Measurements from ENCODE around the gene PPM1A. TPM values are rescaled to one million over a fixed set of nuclear protein-coding genes. Genes with fewer than 3 reads are reported as not detected.
"Not testable (repeated sequence)": the region's sequence is repeated elsewhere in the genome, so short reads cannot be mapped to it uniquely, and the experiment has no call there.

The PPM1A gene
- polyA plus RNA-seq, 3 donors: 64.2 to 82.6 (median 76.0) TPM

DNA sequence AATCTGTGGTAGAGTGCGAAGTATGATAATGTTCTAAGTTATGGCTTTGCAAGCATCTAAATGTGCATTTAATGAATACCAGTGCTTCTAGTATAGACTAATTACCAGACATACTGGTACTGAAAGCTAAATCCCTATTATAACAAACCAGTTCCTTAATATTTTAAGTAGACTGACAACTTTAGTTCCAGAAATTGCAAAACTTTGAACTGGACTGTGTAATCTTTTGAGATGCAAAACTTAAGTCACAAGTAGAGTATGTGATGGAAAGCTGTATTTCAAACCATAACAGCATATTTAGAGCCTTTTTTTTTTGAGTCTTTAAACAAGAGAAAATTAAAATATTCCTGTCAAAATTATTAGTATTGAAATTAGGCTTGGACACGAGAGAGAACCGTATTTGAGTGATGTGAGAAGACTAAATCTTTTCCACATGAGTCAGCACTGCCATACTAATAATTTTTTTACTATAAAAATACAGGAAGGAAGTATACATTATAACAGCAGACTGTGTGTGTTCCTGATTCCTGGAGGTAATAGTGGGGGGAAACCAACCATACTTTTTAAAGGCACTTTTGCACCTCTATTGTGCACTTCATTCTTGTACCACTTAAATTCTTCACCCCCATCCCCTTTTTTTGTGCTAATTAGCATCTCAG lies 45.5 kb downstream of the PPM1A start:
- DNase-seq (ENCODE audit: extremely low read depth in 1 of 11, low read depth in 9 of 11, low spot score in 4 of 11): no peak

GRCh38 chr14:60300019-60300418 lies 51.0 kb downstream of the PPM1A start:
- no peak for DNase-seq (ENCODE audit: extremely low read depth in 1 of 11, low read depth in 9 of 11, low spot score in 4 of 11)

DNA sequence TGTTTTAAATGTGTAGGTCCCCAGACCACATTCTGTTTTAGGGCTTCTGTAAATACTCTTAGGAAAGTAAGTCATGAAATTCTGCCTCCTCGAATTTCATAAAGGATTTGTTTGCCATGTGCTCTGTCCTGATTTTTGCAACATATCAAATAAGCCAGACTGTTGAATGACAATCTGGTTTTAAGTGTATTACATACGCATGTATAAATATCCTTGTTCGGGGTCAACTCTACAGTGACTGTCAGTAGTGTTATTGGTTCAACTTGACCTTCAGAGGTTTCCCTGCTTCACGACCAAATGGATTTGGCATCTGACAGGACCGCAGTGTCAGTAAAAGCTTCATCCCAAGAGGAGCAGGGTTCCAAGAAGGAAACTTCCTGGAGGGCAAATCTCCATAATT lies 52.7 kb downstream of the PPM1A start:
- DNase-seq (ENCODE audit: extremely low read depth in 1 of 11, low read depth in 9 of 11, low spot score in 4 of 11): no peak

GRCh38 chr14:60302663-60303062 lies 53.6 kb downstream of the PPM1A start:
- DNase-seq (ENCODE audit: extremely low read depth in 1 of 11, low read depth in 9 of 11, low spot score in 4 of 11): no peak

DNA sequence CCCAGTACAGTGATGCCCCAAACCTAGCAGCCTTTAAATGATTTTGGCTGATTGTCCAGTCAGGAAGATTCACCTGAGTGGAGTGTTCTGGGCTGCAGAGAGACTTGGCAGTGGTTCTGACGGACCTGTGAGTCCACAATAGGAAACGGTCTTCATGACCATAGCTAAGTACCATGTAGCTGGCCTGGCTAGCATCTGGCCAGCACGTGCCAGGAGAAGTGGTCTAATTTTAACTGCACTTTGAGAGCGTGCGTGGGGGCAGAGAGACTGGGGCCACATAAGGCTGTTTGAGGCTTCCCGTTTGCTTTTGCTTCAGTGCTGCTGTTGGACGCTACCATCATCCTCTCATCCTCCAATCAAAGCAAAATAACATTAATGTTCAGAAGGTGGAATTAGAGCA lies 54.7 kb downstream of the PPM1A start:
- DNase-seq (ENCODE audit: extremely low read depth in 1 of 11, low read depth in 9 of 11, low spot score in 4 of 11): no peak

GRCh38 chr14:60304509-60304908 lies 55.5 kb downstream of the PPM1A start:
- DNase-seq (ENCODE audit: extremely low read depth in 1 of 11, low read depth in 9 of 11, low spot score in 4 of 11): no peak

DNA sequence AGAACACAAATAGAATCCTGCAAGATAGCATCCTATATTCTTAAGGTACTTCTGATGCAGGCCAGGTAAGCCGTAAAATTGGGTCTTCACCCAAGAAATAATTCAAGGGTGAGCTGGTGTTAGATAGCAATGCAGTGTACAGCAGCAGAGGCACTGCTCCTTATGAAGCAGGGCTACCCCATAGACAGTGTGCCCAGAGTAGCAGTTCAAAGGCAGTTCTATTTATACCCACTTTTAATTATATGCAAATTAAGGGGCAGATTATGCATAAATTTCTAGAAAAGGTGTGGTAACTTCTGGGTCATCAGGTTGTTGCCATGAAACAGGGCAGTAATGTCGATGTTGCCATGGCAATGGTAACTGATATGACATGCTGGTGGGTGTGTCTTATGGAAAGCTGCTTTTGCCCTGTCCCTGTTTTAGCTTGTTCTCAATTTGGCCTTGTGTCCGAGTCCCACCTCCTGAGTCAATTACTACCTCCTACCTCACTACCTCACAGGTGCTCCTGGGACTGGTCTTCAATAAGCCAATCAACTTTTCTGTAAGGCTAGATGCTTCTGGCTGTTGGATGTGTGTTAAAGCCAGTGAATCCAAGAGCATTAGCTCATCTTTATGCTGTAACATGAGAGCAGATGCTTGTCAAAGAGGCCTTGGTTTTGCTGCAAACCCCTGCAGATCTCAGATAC lies 61.0 kb downstream of the PPM1A start:
- peak in 2 of 11 donors; percentile 13 to 34 for DNase-seq (ENCODE audit: extremely low read depth in 1 of 11, low read depth in 9 of 11, low spot score in 4 of 11)

DNA sequence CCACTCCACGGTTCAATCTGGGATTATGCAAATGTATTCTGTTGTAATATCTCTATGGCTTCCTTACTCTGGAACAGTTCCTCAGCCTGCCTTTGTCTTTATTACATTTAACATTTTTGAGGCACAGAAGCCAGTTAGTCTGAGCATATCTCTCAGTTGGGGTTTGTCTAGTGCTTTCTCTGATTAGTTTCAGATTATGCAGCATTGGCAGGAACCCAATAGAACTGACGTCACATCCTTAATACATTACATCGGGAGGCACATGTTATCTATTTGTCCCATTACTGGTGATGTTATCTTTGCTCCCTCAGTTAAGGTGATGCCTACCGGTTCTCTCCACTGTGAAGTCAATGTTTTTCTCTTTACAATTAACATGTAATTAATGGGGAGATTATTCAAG lies 62.4 kb downstream of the PPM1A start:
- no peak for DNase-seq (ENCODE audit: extremely low read depth in 1 of 11, low read depth in 9 of 11, low spot score in 4 of 11)

DNA sequence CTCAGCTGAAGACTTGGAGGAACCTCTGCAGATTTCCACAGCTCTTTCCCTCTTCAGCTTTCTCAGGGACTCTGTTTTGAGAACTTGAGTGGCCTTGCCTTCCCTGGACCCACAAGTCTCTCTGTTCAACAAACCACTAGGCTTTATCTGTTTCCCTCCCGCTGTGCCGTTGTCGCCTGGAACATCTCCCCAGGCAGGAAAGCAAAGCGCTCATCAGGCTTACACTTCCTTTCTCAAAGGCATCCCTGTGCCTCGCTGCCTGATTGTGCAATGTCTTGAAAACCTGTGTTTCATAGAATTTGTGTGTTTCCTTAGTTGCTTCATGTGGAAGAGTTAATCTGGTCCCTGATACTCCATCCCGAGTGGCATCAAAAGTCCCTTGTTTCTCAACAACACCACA lies 64.1 kb downstream of the PPM1A start:
- no peak for DNase-seq (ENCODE audit: extremely low read depth in 1 of 11, low read depth in 9 of 11, low spot score in 4 of 11)

DNA sequence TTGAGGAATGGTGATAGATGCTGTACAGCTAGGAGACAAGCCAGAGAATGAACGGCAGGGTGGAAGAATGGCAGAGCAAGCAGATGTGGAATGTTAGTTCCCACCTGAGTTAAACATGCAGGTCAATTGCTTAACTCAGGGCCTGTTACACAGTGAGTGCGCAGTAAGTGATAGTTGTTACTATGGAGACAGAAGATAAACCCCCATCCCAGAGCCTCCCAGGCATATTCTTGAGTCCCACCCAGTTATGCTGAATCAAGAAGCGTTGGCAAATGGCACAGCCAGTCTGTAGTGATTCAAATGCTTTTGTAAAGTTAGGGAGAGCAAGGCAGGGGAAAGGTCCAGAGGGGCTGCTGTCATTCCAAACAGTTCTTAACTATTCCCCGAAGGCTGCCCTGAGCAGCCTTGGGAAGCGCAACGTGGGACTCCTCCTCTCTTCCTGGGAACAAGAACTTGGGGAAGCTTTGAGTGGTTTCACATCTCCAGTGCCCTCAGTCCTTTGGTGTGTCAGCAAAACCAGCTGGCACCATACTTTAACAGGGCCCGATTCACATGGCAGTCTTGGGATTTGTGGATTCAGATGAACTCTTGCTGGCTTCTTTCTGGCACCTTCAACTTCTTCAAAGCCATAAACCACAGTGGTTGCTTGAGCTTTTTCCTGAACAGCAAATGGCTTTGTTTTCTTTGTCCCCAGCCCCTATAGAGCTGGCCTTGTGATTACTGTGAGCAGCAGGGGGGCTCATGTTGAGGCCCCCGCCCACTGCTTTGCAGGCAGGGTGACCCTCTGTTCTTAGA lies 66.4 kb downstream of the PPM1A start:
- DNase-seq (ENCODE audit: extremely low read depth in 1 of 11, low read depth in 9 of 11, low spot score in 4 of 11): no peak

GRCh38 chr14:60317609-60318008 lies 68.6 kb downstream of the PPM1A start:
- no peak for DNase-seq (ENCODE audit: extremely low read depth in 1 of 11, low read depth in 9 of 11, low spot score in 4 of 11)

DNA sequence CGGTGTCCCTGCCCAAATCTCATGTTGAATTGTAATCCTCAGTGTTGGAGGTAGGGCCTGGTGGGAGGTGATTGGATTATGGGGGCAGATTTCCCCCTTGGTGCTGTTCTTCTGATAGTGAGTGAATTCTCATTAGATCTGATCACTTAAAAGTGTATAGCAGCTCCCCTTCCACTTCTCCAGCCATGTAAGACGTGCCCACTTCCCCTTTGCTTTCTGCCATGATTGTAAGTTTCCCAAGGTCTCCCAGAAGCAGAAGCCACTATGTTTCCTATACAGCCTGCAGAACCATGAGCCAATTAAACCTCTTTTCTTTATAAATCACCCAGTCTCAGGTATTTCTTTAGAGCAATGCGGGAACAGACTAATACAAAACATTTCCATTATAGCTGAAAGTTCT lies 71.8 kb downstream of the PPM1A start:
- DNase-seq (ENCODE audit: extremely low read depth in 1 of 11, low read depth in 9 of 11, low spot score in 4 of 11): not testable (repeated sequence)

GRCh38 chr14:60323199-60323896 lies 74.3 kb downstream of the PPM1A start:
- DNase-seq (ENCODE audit: extremely low read depth in 1 of 11, low read depth in 9 of 11, low spot score in 4 of 11): no peak

DNA sequence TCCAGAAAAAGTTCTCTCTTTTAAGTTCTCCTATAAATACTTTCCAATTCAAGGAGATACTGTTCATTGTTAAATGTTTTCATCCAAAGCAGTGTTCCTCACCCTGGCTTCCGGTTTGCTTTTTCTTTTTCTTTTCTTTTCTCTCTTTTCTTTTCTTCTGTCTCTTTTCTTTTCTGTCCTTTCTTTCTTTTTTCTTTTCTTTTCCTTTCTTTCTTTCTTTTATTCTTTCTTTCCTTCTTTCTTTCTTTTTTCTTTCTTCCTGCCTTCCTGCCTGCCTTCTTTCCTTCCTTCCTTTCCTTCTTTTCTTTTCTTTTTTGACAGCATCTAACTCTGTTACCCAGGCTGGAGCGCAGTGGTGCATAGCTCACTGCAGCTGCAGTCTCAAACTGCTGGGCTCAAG lies 75.8 kb downstream of the PPM1A start:
- no peak for DNase-seq (ENCODE audit: extremely low read depth in 1 of 11, low read depth in 9 of 11, low spot score in 4 of 11)

GRCh38 chr14:60326274-60326673 lies 77.3 kb downstream of the PPM1A start:
- no peak for DNase-seq (ENCODE audit: extremely low read depth in 1 of 11, low read depth in 9 of 11, low spot score in 4 of 11)

DNA sequence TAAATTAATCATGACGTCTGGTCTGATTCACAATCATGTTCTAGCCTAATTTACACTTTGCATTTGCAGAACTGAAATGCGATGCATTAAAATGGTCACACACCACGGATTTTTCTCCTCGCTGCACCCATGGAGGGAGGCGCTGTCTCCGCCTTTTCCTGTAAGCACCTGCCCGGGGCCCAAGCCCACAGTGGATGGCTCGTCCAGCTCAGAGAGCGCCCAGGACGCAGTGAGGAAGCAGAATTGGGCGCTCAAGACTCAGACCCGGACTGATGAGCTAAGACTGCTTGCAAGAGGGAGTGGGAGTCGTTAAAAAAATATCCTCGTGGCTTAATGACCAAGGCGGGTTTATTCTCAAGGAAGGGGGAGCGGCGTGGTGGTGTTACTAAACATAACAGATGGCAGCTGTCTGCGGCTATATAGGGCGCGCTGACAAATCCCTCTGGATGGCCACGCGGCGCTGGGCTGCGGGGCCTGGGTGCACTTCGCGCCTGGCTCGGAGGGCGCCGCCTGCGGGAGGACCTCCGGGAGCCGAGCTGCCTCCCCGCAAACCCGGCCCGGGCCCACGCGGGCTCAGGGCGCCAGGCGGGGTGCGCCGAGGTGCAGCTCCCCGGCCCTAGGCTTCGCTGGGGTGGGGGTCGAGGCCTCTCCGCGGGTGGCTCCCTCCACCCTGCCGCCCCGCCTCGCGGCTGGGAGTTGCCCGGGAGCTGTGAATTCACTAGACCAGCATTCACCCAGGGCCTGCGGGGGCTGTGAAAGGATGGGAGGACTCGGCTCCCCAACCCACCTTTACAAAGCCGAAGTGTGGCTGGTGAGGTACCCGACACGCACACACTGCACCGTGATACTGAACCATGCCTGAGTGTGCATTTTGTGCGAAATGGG lies 78.7 kb downstream of the PPM1A start:
- DNase-seq (ENCODE audit: extremely low read depth in 1 of 11, low read depth in 9 of 11, low spot score in 4 of 11): peak in 6 of 11 donors; percentile 26 to 46 (median 30)

DNA sequence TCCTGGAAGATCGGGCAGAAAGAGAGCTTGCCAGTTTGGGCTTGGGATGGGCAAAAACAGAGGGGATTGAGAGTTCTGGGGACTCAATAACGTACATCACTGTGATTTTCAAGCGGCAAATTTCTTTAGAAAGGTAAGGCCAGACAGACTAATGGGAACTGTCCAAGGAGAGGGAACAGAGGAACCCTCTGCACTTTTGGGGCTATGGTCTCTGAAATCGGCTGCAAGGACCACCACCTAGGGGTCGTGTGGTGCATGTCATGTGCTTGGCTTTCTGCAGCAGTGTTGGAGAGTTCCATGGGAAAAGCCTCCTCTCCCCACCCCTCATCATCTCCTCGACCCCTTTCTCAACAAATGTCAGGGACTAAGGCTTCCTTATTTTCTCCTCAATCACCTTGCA lies 79.6 kb downstream of the PPM1A start:
- DNase-seq (ENCODE audit: extremely low read depth in 1 of 11, low read depth in 9 of 11, low spot score in 4 of 11): no peak

DNA sequence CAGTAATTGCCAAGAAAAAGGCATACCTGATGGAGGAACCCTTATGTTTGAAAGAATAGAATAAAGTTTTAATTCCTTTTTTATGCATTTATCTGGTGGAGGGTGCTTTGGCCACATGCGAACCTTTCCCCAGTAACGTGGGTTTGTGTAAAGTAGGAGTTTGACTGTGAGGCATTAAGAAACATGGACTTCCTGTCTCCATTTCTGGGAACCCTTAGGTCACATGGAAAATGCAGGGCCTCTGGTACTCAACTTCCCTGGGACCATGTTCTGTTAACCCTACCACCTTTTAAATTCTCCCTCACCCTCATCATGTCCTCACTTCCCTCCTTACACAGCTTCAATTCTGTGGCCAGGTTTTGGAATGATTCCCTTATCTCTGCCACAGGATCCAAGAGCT lies 80.3 kb downstream of the PPM1A start:
- no peak for DNase-seq (ENCODE audit: extremely low read depth in 1 of 11, low read depth in 9 of 11, low spot score in 4 of 11)

Data from renal cortex interstitium (tissue), 11 donors.